Keratinocyte (primary cell): ENCODE measurements around the gene SNAP25. TPM values are rescaled to one million over a fixed set of nuclear protein-coding genes. Genes with fewer than 3 reads are reported as not detected.

ENCODE experiments used
- DNase-seq: peaks from one replicate; pipeline ENCODE4 v3.0.0-alpha.2; 2011; ENCODE audit warnings: low read depth, missing footprints, low spot score
- FAIRE-seq: peaks from 2 replicates; lab custom pipeline; 2011; peaks lifted over from hg19 to GRCh38; lab: Jason Lieb, UNC
- H2AFZ ChIP-seq: 2 replicates; pipeline ENCODE4 v1.6.0; 2012; ENCODE audit warnings: low read length, control low read depth, inconsistent platforms; ENCODE audit not compliant: control insufficient read depth
- H3K27ac ChIP-seq: 2 replicates; pipeline ENCODE4 v1.5.1; 2011; ENCODE audit warnings: low read length; ENCODE audit not compliant: control insufficient read depth, insufficient read depth
- H3K27me3 ChIP-seq: 3 replicates; pipeline ENCODE4 v1.6.0; 2011; ENCODE audit warnings: low read length; ENCODE audit not compliant: control insufficient read depth, insufficient read depth; ENCODE audit errors: extremely low read depth
- H3K36me3 ChIP-seq, 2 experiments: 2 replicates in 1 of 2; 3 replicates in 1 of 2; pipeline ENCODE4 v1.5.1; 2011; ENCODE audit warnings: low read length in 2 of 2, mild to moderate bottlenecking in 1 of 2; ENCODE audit not compliant: control insufficient read depth in 2 of 2, insufficient read depth in 2 of 2; ENCODE audit errors: extremely low read depth in 1 of 2
- H3K4me1 ChIP-seq: 3 replicates; pipeline ENCODE4 v1.5.1; 2011; ENCODE audit warnings: low read length; ENCODE audit not compliant: control insufficient read depth, insufficient read depth; ENCODE audit errors: extremely low read depth
- H3K4me2 ChIP-seq: 3 replicates; pipeline ENCODE4 v1.6.0; 2011; ENCODE audit warnings: low read depth, low read length; ENCODE audit not compliant: control insufficient read depth, insufficient read depth; ENCODE audit errors: extremely low read depth
- H3K4me3 ChIP-seq, 3 experiments: fragments of 200-600 bp in 1 of 3; sonication (generic) in 1 of 3; 2 replicates in 2 of 3; 3 replicates in 1 of 3; pipeline ENCODE4 v1.5.1; 2011 to 2016; ENCODE audit warnings: low read length in 3 of 3, mild to moderate bottlenecking in 3 of 3, control low read depth in 2 of 3, inconsistent platforms in 1 of 3, low read depth in 1 of 3, mixed read lengths in 1 of 3, mixed run types in 1 of 3, moderate library complexity in 1 of 3; ENCODE audit not compliant: control insufficient read depth in 2 of 3, insufficient read depth in 2 of 3; ENCODE audit errors: extremely low read depth in 1 of 3
- H3K79me2 ChIP-seq: 2 replicates; pipeline ENCODE4 v1.6.0; 2012; ENCODE audit warnings: low read length; ENCODE audit not compliant: control insufficient read depth, insufficient read depth
- H3K9ac ChIP-seq: 3 replicates; pipeline ENCODE4 v1.6.0; 2011; ENCODE audit warnings: low read length; ENCODE audit not compliant: control insufficient read depth, insufficient read depth; ENCODE audit errors: extremely low read depth
- H3K9me1 ChIP-seq: 3 replicates; pipeline ENCODE4 v1.6.0; 2011; ENCODE audit warnings: low read length; ENCODE audit not compliant: control insufficient read depth, insufficient read depth; ENCODE audit errors: extremely low read depth
- H3K9me3 ChIP-seq: 2 replicates; pipeline ENCODE4 v1.5.1; 2012; ENCODE audit warnings: low read depth, low read length; ENCODE audit not compliant: control insufficient read depth
- H4K20me1 ChIP-seq: 3 replicates; pipeline ENCODE4 v1.6.0; 2011; ENCODE audit warnings: low read length; ENCODE audit not compliant: control insufficient read depth, insufficient read depth; ENCODE audit errors: extremely low read depth
- CTCF ChIP-seq, 3 experiments: IDR thresholded peaks in 1 of 3; conservative IDR thresholded peaks in 1 of 3; optimal IDR thresholded peaks in 1 of 3; 2 replicates in 2 of 3; 3 replicates in 1 of 3; pipeline versions ENCODE3 to v1.5.1; 2011; ENCODE audit warnings: low read length in 3 of 3, mild to moderate bottlenecking in 3 of 3, moderate library complexity in 2 of 3, control low read depth in 1 of 3, inconsistent platforms in 1 of 3; ENCODE audit not compliant: insufficient read depth in 2 of 3; ENCODE audit errors: extremely low read depth in 1 of 3
- EZH2 ChIP-seq: IDR thresholded peaks from one replicate; pipeline ENCODE4 v1.6.1; 2012; ENCODE audit warnings: inconsistent platforms, mild to moderate bottlenecking, low read length, moderate library complexity
- dilution Hi-C: fragments of 300-500 bp; cut with MboI; formaldehyde crosslinking; loops from one replicate; pipeline ENCODE4 v1.7.0; 2020; ENCODE audit warnings: low sequenced_read_pairs; ENCODE audit not compliant: extremely low pct_ligation_motif_present
- polyA plus RNA-seq, 5 experiments: library from polyadenylated mRNA; depleted of rRNA in 3 of 5; stranded (reverse) in 3 of 5; stranded (forward) in 1 of 5; unstranded in 1 of 5; fragments of >200 nt; gene quantifications; 1 replicate in 1 of 5; 2 replicates in 3 of 5; 3 replicates in 1 of 5; pipeline versions ENCODE4 v1.2.1 to v1.2.3, GENCODE V29; 2011 to 2012; ENCODE audit warnings: missing spikeins in 2 of 5, low read depth in 1 of 5, low replicate concordance in 1 of 5

The SNAP25 gene
- polyA plus RNA-seq, 1 donor (not counting 4 experiments of a cell fraction or from before 2014, with no cell fraction given), result not detected

- H3K36me3 ChIP-seq, result no peaks in the 10 kb centered on the region
- H3K9ac ChIP-seq, result no peak overlapping the region
- H3K4me2 ChIP-seq, result no peak overlapping the region
- no peaks in the 10 kb centered on the region for H3K27me3 ChIP-seq
- FAIRE-seq (no peak), DNase-seq (no peak)
- H3K27ac ChIP-seq, result no peak overlapping the region
- TF ChIP-seq EZH2 (no peak), CTCF (optimal IDR thresholded peaks at IDR 0.05 in 1 of 3, IDR thresholded peaks at IDR 0.05 in 1 of 3, conservative IDR thresholded peaks at IDR 0.05 in 1 of 3; ENCODE audit: extremely low read depth in 1 of 3, insufficient read depth in 2 of 3, low read length in 3 of 3) (no peak)
- no peak overlapping the region for H3K4me3 ChIP-seq
- H3K79me2 ChIP-seq, result no peaks in the 10 kb centered on the region
- H4K20me1 ChIP-seq, result no peaks in the 10 kb centered on the region
- dilution Hi-C loops, result no loop called here
- H3K9me1 ChIP-seq, result no peaks in the 10 kb centered on the region
- no peak overlapping the region for H2AFZ ChIP-seq
- peaks cover 20% of the 10 kb centered on the region for H3K4me1 ChIP-seq
- no peaks in the 10 kb centered on the region for H3K9me3 ChIP-seq
Measured at GRCh38 chr20:10313701-10314100, 95.1 kb downstream of the SNAP25 start.

GRCh38 chr20:10314198-10314597 lies 95.6 kb downstream of the SNAP25 start:
- dilution Hi-C loops, result no loop called here
- H3K9me3 ChIP-seq, result no peaks in the 10 kb centered on the region
- H2AFZ ChIP-seq, result no peak overlapping the region
- no peaks in the 10 kb centered on the region for H3K9me1 ChIP-seq
- no peak overlapping the region for H3K4me2 ChIP-seq
- no peaks in the 10 kb centered on the region for H3K36me3 ChIP-seq
- no peaks in the 10 kb centered on the region for H4K20me1 ChIP-seq
- no peak for FAIRE-seq
- H3K9ac ChIP-seq, result no peak overlapping the region
- H3K79me2 ChIP-seq, result no peaks in the 10 kb centered on the region
- H3K27me3 ChIP-seq, result no peaks in the 10 kb centered on the region
- H3K4me3 ChIP-seq, result no peak overlapping the region
- no peak overlapping the region for H3K27ac ChIP-seq
- no peak for DNase-seq
- TF ChIP-seq CTCF (optimal IDR thresholded peaks at IDR 0.05 in 1 of 3, IDR thresholded peaks at IDR 0.05 in 1 of 3, conservative IDR thresholded peaks at IDR 0.05 in 1 of 3; ENCODE audit: extremely low read depth in 1 of 3, insufficient read depth in 2 of 3, low read length in 3 of 3) (no peak), EZH2 (no peak)
- H3K4me1 ChIP-seq, result peaks cover 15% of the 10 kb centered on the region
